Activated CD8-positive, alpha-beta memory T cell treated with anti-CD3 and anti-CD28 coated beads, Interleukin-2, amount 50 U/mL, for 24 hours (primary cell): ENCODE results near the gene UBA5.

ENCODE experiments used
- DNase-seq: peaks from one replicate; pipeline ENCODE4 v3.0.0-alpha.2; 2020; ENCODE audit errors: extremely low read depth

The UBA5 gene

GRCh38 chr3:132654190-132654589 lies 5.9 kb upstream of the UBA5 start:
- DNase-seq: no peak

DNA sequence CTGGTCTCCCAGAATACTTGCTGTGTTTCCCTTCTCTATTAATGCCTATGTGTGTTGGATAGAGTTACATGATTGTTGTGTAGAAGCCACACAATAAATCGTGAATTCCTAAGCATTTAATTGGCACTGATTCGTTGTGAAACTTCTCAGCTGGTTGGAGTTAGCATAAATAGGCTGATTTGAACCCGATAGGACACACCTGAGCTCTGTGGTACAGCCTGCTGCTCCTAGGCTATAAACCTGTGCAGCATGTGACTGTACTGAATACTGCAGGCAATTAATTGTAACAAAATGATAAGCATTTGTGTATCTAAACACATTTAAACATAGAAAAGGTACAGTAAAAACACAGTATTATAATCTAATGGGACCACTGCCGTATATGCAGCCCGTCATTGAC lies 5.4 kb upstream of the UBA5 start:
- no peak for DNase-seq

DNA sequence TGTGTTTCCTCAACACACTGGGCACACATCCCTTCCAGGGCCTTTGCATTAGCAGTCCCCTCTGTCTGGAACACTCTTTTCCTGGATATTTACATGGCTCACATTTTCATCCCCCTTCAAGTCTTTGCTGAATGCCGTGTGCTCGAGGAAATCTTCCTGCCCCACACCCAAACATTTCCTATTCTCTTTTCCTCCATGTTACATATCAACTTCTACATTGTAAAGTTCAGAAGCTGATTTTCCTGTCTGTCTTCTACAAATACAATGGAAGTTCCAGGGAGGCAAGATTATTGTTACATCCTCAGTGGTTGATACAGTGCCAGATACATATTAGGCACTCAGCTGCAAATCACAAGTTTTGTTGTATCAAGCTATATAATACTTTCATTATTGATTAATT lies 4.7 kb upstream of the UBA5 start:
- no peak for DNase-seq

- no peak for DNase-seq
These were observed 2.0 kb upstream of the UBA5 start for GRCh38 chr3:132657869-132658747.

GRCh38 chr3:132659000-132659364 lies 1.1 kb upstream of the UBA5 start:
- no peak for DNase-seq

DNA sequence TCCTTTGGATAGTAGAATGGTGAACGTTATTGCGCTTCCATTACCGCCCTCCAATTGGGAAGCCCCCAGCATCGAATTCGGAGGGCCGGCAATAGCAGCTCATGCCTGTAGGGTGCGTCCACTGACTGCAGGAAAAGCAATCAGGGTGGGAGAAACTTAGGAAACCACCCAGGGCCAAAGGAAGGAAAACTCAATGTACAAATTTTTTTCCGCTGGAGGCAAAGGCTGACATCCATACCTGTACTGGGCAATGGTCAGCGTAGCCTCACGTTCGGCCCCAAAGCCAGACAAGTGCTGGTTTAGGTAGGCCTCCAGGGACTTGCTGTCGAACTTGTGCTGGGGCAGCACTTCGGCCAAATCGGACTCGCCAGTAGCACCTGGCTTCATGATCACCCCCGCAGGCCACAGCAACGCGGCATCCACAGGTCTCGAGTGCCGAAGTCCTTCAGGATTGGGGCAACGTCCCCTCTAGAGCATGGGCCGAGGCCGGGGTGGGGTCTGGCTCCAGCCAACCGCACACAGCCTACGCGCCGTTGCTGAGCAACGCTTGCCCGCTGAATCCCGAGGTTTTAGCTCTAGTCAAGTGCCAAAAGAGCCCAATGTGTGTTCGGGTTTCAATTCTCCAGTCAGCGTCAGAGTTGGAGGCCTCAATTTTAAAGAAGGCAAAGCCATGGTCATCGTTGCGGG lies 621 bp upstream of the UBA5 start, which contains the start of gene ACAD11:
Gene ACAD11, minus strand, starts transcription at position 445 of the 687 bp plus-strand sequence. Its CDS starts 58 bp downstream, at position 387.
- no peak for DNase-seq

DNA sequence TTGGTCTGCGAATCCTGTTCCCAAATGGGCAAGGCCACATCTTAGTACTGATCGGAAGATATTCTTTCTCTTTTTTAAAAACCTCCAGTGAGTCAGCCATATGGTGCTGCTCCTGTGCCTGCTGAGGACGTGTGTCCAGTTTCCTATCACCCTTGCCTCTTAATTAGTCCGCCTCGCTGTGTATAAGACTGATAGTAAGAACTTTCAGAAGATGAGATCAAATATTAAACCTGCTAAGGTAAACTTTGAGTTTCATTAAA lies 612 bp downstream of the UBA5 start:
- no peak for DNase-seq

- no peak for DNase-seq
These were observed 972 bp downstream of the UBA5 start for GRCh38 chr3:132661101-132661500.

- DNase-seq: no peak
These were observed 2.1 kb downstream of the UBA5 start for GRCh38 chr3:132662212-132662611.

DNA sequence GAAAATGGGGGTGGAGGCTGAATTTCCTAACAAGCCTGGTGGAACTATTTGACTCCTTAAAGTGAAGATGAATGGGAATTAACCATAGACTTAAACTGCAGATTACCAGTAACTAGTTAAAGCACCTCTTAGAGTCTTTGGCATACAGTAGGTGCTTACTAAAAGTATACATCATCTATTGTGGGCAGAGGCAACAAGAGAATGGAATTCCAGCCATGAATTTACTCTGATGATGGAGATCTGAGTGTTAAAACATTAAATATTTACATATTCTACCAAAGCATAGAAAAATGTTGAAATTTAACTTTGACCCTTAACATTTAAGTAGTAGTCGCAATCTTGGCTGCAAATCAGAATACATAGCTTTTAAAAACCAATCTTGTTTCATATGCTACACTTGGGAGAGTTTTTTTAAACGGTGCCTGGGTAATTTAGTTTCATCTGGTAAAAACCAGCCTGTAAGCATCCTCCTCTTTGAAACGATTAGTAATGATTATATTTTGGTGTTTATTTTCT lies 5.2 kb downstream of the UBA5 start:
- no peak for DNase-seq

DNA sequence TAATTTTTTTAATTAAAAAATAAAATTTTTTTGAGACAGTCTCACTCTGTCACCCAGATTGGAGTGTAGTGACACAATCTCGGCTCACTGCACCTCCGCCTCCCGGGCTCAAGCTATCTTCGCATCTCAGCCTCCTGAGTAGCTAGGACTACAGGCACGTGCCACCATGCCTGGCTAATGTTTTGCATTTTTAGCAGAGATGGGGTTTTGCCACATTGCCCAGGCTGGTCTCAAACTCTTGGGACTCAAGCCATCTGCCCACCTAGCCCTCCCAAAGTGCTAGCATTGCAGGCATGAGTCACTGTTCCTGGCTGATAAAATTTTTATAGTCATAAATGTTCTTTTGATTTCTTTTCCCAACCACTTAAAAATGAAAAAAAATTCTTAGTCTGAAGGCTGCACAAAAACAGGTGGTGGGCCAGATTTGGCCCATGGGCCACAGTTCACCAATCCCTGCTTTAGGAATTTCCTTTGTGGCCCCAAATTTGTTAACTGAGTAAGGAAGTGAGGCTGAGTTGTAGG lies 9.2 kb downstream of the UBA5 start:
- DNase-seq: no peak

- no peak for DNase-seq
These were observed 15.3 kb downstream of the UBA5 start for GRCh38 chr3:132675408-132675807.

DNA sequence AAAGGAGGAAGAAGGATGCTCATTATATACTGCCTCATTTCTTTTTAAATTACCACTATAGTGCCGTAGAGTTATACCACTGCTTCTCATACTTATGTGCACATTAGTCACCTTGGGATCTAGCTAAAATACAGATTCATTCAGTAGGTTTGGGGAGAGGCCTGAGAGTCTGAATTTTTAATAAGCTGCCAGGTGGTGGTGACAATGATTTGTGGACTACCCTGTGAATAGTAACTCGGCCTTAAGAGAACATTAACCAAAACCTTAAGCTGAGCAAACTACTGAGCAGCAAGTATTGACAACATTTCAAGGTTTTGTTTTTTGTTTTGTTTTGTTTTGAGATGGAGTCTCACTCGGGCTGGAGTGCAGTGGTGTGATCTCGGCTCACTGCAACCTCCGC lies 19.8 kb downstream of the UBA5 start:
- no peak for DNase-seq

DNA sequence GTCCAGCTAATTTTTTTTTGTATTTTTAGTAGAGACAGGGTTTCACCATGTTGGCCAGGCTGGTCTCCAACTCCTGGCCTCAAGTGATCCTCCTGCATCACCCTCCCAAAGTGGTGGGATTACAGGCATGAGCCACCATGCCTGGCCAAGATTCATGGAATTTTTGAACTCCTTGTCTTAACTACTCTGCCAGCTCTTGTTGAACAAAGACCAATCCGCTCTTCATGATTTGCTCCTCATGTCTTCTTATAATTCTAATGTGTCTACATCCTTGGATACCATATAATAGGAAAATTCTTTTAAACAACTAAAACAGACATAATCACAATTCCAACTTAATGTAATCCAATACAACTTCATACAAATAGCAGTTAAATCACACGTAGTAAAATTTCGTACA lies 21.3 kb downstream of the UBA5 start:
- no peak for DNase-seq

- no peak for DNase-seq
These were observed 22.1 kb downstream of the UBA5 start for GRCh38 chr3:132682201-132682600.

- no peak for DNase-seq
These were observed 29.9 kb downstream of the UBA5 start for GRCh38 chr3:132690040-132690439.

DNA sequence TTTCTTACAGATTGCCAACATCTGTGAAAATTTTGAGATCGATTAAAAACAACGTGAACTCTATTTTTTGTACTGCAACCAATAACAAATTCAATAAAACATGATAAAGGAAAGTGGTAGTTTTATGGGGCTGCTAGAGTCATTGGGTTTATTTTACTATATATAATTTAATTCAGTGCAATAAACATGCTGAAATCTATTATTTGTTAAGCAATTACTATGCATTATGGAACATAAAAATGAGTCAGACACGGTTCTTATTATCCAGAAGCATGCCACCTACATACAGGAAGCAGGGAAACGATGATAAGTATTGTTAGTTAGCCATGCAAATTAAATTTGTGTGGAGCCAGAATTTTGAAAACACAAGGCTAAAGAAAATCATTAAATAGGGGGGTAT lies 34.9 kb downstream of the UBA5 start:
- DNase-seq: no peak

- DNase-seq: no peak
These were observed 35.3 kb downstream of the UBA5 start for GRCh38 chr3:132695422-132695821.

DNA sequence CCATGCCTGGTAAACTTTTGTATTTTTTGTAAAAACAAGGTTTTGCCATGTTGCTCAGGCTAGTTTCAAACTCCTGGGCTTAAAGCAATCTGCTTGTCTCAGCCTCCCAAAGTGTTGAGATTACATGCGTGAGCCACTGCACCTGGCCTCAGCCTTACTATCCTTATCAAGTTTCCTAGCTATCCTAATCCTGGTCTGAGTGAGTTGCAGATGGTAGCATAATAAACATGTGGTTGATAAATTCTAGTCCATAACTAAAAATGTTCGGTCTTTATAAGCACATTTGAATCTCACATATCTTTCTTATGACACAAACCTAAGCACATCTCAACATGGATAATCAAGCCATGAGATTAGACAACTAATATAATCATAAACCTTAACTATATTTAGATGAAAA lies 43.6 kb downstream of the UBA5 start:
- DNase-seq: no peak

DNA sequence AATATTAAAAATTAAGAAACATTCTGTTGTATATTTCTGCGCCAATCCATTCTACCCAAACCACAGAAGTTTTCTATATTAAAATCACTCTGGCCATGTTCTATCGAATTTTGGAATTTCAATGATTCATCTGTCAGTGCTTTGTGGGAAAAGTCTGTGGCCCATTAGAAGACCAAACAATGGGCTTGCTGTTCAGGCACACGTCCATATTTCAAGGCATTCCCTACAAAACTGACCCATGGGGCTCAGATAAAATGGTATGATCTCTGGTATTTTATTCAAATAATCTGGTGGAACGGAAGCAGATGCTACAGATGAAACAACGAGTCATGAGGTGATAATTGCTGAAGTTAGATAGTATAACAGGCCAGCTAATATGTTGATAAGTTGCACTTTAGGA lies 49.6 kb downstream of the UBA5 start:
- no peak for DNase-seq

DNA sequence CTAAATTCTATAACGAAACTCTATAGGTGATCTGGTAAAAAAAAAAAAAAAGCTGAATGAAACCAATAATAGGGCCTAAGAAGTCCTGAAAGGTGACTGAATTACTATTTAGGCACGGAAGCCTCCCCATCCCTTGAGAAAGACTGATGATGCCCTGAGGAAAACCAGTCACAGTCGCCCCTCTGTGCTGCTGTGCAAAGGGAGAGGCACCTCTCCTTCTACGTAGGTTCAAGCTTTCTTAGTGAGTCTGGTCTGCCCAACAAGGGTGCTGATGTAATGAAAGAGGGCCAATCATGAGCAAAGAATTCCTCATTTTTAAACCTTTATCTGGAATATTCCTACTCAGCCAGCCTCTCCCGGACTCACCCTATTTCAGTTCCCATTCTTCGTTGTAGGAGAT lies 50.2 kb downstream of the UBA5 start:
- no peak for DNase-seq

GRCh38 chr3:132713977-132714727 lies 54.0 kb downstream of the UBA5 start:
- no peak for DNase-seq
